Uterus (tissue), 4 donors: ENCODE data around the gene ISLR2. TPM values are rescaled to one million over a fixed set of nuclear protein-coding genes. Genes with fewer than 3 reads are reported as not detected.

ENCODE experiments used
- DNase-seq, 2 donors: peaks; one replicate each; pipeline ENCODE4 v3.0.0-alpha.2; 2019 to 2020
- H3K27ac ChIP-seq, 2 donors: fragments of 200-600 bp; sonication (generic); 1 replicate in 1 of 2; 2 replicates in 1 of 2; pipeline ENCODE4 v1.5.1; 2016 to 2018
- H3K27me3 ChIP-seq, 2 donors: fragments of 200-600 bp; sonication (generic); one replicate each; pipeline ENCODE4 v1.5.1; 2018 to 2019; ENCODE audit warnings: control low read depth in 1 of 2
- H3K36me3 ChIP-seq, 2 donors: fragments of 200-600 bp; sonication (generic); one replicate each; pipeline ENCODE4 v1.5.1; 2019; ENCODE audit warnings: control low read depth in 1 of 2
- H3K4me1 ChIP-seq, 2 donors: fragments of 200-600 bp; sonication (generic); one replicate each; pipeline ENCODE4 v1.5.1; 2018 to 2019; ENCODE audit warnings: control low read depth in 1 of 2
- H3K4me3 ChIP-seq, 2 donors: fragments of 200-600 bp; sonication (generic); 1 replicate in 1 of 2; 2 replicates in 1 of 2; pipeline ENCODE4 v1.5.1; 2018 to 2019; ENCODE audit warnings: mild to moderate bottlenecking in 1 of 2
- H3K9me3 ChIP-seq, 2 donors: fragments of 200-600 bp; sonication (generic); one replicate each; pipeline ENCODE4 v1.5.1; 2019; ENCODE audit warnings: control low read depth in 1 of 2
- CTCF ChIP-seq, 4 experiments: fragments of 200-600 bp in 2 of 4; fragments of 450-650 bp in 2 of 4; sonication (generic) in 2 of 4; IDR thresholded peaks; one replicate each; pipeline ENCODE4 v1.5.1; 2016 to 2019; ENCODE audit warnings: antibody characterized with exemption in 4 of 4, mild to moderate bottlenecking in 2 of 4, moderate library complexity in 1 of 4
- POLR2A ChIP-seq, 2 donors: fragments of 450-650 bp; IDR thresholded peaks; one replicate each; pipeline ENCODE4 v1.6.1; 2016; ENCODE audit warnings: antibody characterized with exemption in 2 of 2, mild to moderate bottlenecking in 1 of 2, moderate library complexity in 1 of 2
- intact Hi-C: fragments of 100-400 bp; cut with DNase I; formaldehyde crosslinking; loops from one replicate; pipeline ENCODE4 v1.15.1; 2023; ENCODE audit warnings: low total_unique reads
- total RNA-seq, 4 donors: library from RNA; depleted of rRNA in 3 of 4; stranded (reverse); fragments of >200 nt in 3 of 4; gene quantifications; one replicate each; pipeline versions ENCODE4 v1.1.0 to v1.2.4, GENCODE V29; 2014 to 2023
- donor health status: DM: yes; HTN: yes; CAD: no.

Gene ISLR2
- total RNA-seq, 4 donors from 2014 or later = 0.77 to 11.8 (median 5.1) TPM; not detected in 1

GRCh38 chr15:74171965-74172541, 41.7 kb downstream of the ISLR2 start:
- Histone ChIP-seq H3K4me3 (no peak overlapping the region), H3K4me1 (peaks cover 19 to 25% of the 10 kb centered on the region in 2 donors), H3K36me3 (no peaks in the 10 kb centered on the region), H3K27ac (peak overlapping the region; percentile 94 to 97), H3K9me3 (no peaks in the 10 kb centered on the region), H3K27me3 (no peaks in the 10 kb centered on the region)
- intact Hi-C loops = no loop called here
- no peak for DNase-seq
- TF ChIP-seq CTCF (IDR thresholded peaks at IDR 0.05) (no peak), POLR2A (IDR thresholded peaks at IDR 0.05) (no peak)

- TF ChIP-seq POLR2A (IDR thresholded peaks at IDR 0.05) = no peak
- TF ChIP-seq CTCF (IDR thresholded peaks at IDR 0.05) = peak in 1 of 4 experiments; percentile 11
- Histone ChIP-seq H3K36me3 (no peaks in the 10 kb centered on the region), H3K27ac (peak overlapping the region; percentile 94 to 97), H3K4me1 (peaks cover 25 to 32% of the 10 kb centered on the region in 2 donors), H3K4me3 (peak overlapping the region; percentile 42 to 48), H3K27me3 (no peaks in the 10 kb centered on the region), H3K9me3 (no peaks in the 10 kb centered on the region)
- DNase-seq = peak; percentile 85 to 88
- intact Hi-C loops = no loop called here
Measured at GRCh38 chr15:74172701-74173379, 42.5 kb downstream of the ISLR2 start.

GRCh38 chr15:74173380-74174218, 43.2 kb downstream of the ISLR2 start, which contains the start of gene ISLR:
TSS of gene ISLR (plus strand) at chr15:74173710. CDS start at chr15:74174859, 1,149 bp downstream.
- Histone ChIP-seq H3K4me1 (peaks cover 27 to 40% of the 10 kb centered on the region in 2 donors), H3K27me3 (no peaks in the 10 kb centered on the region), H3K4me3 (peak within 1 kb of the TSS; percentile 42 to 48), H3K36me3 (no peaks in the 10 kb centered on the region), H3K9me3 (no peaks in the 10 kb centered on the region), H3K27ac (peak within 1 kb of the TSS; percentile 94 to 97)
- DNase-seq = peak; percentile 74 to 84
- TF ChIP-seq CTCF (IDR thresholded peaks at IDR 0.05) (no peak), POLR2A (IDR thresholded peaks at IDR 0.05) (peak in 1 of 2 donors; percentile 55)
- intact Hi-C loops = no loop called here

GRCh38 chr15:74174219-74174957, 44.0 kb downstream of the ISLR2 start:
- peaks cover 24 to 47% of the 10 kb centered on the region in 2 donors for H3K4me1 ChIP-seq
- peak overlapping the region; percentile 42 to 48 for H3K4me3 ChIP-seq
- peak; percentile 72 to 75 for DNase-seq
- H3K27ac ChIP-seq = peak overlapping the region; percentile 94 to 97
- no peaks in the 10 kb centered on the region for H3K27me3 ChIP-seq
- no peaks in the 10 kb centered on the region for H3K9me3 ChIP-seq
- intact Hi-C loops = no loop called here
- no peaks in the 10 kb centered on the region for H3K36me3 ChIP-seq
- TF ChIP-seq CTCF (IDR thresholded peaks at IDR 0.05) (no peak), POLR2A (IDR thresholded peaks at IDR 0.05) (no peak)
